Measurements from ENCODE around the gene RPS25. TPM values are rescaled to one million over a fixed set of nuclear protein-coding genes. Genes with fewer than 3 reads are reported as not detected.
A peak's percentile ranks its signal among the peaks of the same experiment; 100 is the strongest.

The RPS25 gene
- total and polyA plus RNA-seq, 10 of the 15 experiments (the other 5 are each of a cell fraction or from before 2014, with no cell fraction given) = 886 to 3,746 (median 3,066) TPM

DNA sequence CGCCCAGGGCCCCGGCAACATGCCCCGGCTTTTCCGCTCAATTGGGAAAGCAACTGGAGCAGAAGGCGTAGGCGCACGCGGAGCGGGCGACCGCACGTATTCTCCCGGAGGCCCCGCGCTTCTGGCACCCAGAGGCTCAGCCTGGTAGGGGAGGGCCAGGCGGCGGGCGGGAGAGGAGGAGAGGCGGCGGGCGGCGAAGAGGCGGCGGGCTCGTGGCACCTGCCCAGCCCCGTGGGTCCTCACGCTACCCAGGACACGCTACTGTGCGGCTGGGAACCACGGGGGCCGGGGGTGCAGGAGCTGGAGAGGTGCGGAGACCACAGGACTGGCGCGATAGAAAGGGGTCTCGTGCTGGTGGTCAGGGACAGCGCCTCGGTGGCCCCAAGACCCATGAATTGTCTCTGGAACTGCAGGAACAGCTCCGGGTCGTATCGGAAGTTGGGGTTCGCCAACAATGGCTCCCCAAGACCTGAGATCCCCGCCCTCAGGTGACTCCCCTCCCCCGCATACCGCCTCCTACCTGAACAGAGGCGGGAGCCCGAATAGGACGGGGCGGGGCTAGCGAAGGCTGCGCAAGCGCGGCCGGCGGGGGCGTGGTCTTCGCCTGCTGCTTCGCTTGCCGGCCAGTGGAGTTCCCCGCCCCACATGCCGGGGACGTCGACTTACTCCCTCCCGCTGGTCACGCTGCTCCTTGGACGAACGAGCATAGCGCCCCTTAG lies 12.3 kb upstream of the RPS25 start, which contains the start of gene SLC37A4 (continued):
- 0 out of 2 replicates have a peak, but pooled peaks have one; percentile 27 for TF ChIP-seq MEF2A (IDR thresholded peaks at IDR 0.05; ENCODE audit: insufficient read depth, low read depth, low read length)
- 0 out of 2 replicates have a peak, but pooled peaks have one; percentile 25 for TF ChIP-seq ZNF217 (IDR thresholded peaks at IDR 0.05)
- no peak for TF ChIP-seq ZNF622 (IDR thresholded peaks at IDR 0.05)
- peak; percentile 32; the same call in 1 of the 2 replicates for TF ChIP-seq RUNX3 (IDR thresholded peaks at IDR 0.05; ENCODE audit: low read length)
- no peak for TF ChIP-seq NR2C1 (IDR thresholded peaks at IDR 0.05)
- TF ChIP-seq POLR2A (IDR thresholded peaks at IDR 0.05; ENCODE audit: low read depth, low read length) = peak; percentile 69
- peak; percentile 25; the same call in 1 of the 2 replicates for TF ChIP-seq POLR2AphosphoS5 (IDR thresholded peaks at IDR 0.05; ENCODE audit: low read length)
- no peak for TF ChIP-seq CEBPB (IDR thresholded peaks at IDR 0.05; ENCODE audit: borderline replicate concordance in 1 of 2, low read depth in 2 of 2, low read length in 2 of 2)
- no peak for TF ChIP-seq BMI1 (IDR thresholded peaks at IDR 0.05; ENCODE audit: borderline replicate concordance)
- peak; percentile 34; the same call in 1 of the 2 replicates for TF ChIP-seq SMARCA5 (IDR thresholded peaks at IDR 0.05)
- peak; percentile 64 for TF ChIP-seq RAD21 (IDR thresholded peaks at IDR 0.05; ENCODE audit: insufficient read depth, low read depth, low read length)
- TF ChIP-seq, protein P1, sequence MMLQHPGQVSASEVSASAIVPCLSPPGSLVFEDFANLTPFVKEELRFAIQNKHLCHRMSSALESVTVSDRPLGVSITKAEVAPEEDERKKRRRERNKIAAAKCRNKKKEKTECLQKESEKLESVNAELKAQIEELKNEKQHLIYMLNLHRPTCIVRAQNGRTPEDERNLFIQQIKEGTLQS (IDR thresholded peaks at IDR 0.05; ENCODE audit: borderline replicate concordance, extremely low read depth, low read depth, low read length) = peak; percentile 37; the same call in 1 of the 2 replicates
- 0 out of 2 replicates have a peak, but pooled peaks have one; percentile 54 for TF ChIP-seq DPF2 (IDR thresholded peaks at IDR 0.05)
- TF ChIP-seq CHD2 (IDR thresholded peaks at IDR 0.05; ENCODE audit: borderline replicate concordance, low read depth, low read length) = peak; percentile 42; the same call in 1 of the 2 replicates
- TF ChIP-seq CREB1 (IDR thresholded peaks at IDR 0.05; ENCODE audit: low read depth) = peak; percentile 79
- TF ChIP-seq SIN3A (IDR thresholded peaks at IDR 0.05; ENCODE audit: low read depth, low read length) = 0 out of 2 replicates have a peak, but pooled peaks have one; percentile 41
- TF ChIP-seq CBFB (IDR thresholded peaks at IDR 0.05; ENCODE audit: low read depth) = peak; percentile 56; the same call in 1 of the 2 replicates
- no peak for TF ChIP-seq STAT3 (IDR thresholded peaks at IDR 0.05; ENCODE audit: low read depth, low read length)
- TF ChIP-seq, protein P2, sequence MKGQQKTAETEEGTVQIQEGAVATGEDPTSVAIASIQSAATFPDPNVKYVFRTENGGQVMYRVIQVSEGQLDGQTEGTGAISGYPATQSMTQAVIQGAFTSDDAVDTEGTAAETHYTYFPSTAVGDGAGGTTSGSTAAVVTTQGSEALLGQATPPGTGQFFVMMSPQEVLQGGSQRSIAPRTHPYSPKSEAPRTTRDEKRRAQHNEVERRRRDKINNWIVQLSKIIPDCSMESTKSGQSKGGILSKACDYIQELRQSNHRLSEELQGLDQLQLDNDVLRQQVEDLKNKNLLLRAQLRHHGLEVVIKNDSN (IDR thresholded peaks at IDR 0.05; ENCODE audit: borderline replicate concordance, extremely low read length, insufficient read depth, low read depth, low read length) = peak; percentile 41
- TF ChIP-seq, protein P3, sequence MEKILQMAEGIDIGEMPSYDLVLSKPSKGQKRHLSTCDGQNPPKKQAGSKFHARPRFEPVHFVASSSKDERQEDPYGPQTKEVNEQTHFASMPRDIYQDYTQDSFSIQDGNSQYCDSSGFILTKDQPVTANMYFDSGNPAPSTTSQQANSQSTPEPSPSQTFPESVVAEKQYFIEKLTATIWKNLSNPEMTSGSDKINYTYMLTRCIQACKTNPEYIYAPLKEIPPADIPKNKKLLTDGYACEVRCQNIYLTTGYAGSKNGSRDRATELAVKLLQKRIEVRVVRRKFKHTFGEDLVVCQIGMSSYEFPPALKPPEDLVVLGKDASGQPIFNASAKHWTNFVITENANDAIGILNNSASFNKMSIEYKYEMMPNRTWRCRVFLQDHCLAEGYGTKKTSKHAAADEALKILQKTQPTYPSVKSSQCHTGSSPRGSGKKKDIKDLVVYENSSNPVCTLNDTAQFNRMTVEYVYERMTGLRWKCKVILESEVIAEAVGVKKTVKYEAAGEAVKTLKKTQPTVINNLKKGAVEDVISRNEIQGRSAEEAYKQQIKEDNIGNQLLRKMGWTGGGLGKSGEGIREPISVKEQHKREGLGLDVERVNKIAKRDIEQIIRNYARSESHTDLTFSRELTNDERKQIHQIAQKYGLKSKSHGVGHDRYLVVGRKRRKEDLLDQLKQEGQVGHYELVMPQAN (conservative IDR thresholded peaks at IDR 0.05) = 0 out of 2 replicates have a peak, but pooled peaks have one; percentile 62
- TF ChIP-seq NR2F1 (conservative IDR thresholded peaks at IDR 0.05) = 0 out of 2 replicates have a peak, but pooled peaks have one; percentile 11
- peak; percentile 91 for TF ChIP-seq RELA (IDR thresholded peaks at IDR 0.05; ENCODE audit: borderline replicate concordance, partially characterized antibody)
- TF ChIP-seq TBL1XR1 (IDR thresholded peaks at IDR 0.05; ENCODE audit: low read depth, low read length) = no peak
